GM06990 (cell line): ENCODE results near the gene GNAI2.

Source experiments
- DNase-seq: peaks from one replicate; pipeline ENCODE4 v3.0.0-alpha.2; 2011; ENCODE audit not compliant: insufficient read length; ENCODE audit errors: extremely low read depth
- H3K27me3 ChIP-seq: replicated peaks from 2 replicates; pipeline ENCODE4 v1.6.0; 2011; ENCODE audit warnings: low read length; ENCODE audit not compliant: control insufficient read depth, insufficient read depth
- H3K36me3 ChIP-seq: 2 replicates; pipeline ENCODE4 v1.5.1; 2011; ENCODE audit warnings: low read length; ENCODE audit not compliant: control insufficient read depth, insufficient read depth
- H3K4me3 ChIP-seq: replicated peaks from 2 replicates; pipeline ENCODE4 v1.5.1; 2011; ENCODE audit warnings: low read depth, mild to moderate bottlenecking, control low read depth, low read length
- TF ChIP-seq, protein P1 (sequence below): IDR thresholded peaks from 2 replicates; pipeline ENCODE4 v1.5.1; 2011; ENCODE audit warnings: low read length, control low read depth, mild to moderate bottlenecking, inconsistent platforms; ENCODE audit not compliant: insufficient read depth, poor library complexity, severe bottlenecking

GNAI2 gene

DNA sequence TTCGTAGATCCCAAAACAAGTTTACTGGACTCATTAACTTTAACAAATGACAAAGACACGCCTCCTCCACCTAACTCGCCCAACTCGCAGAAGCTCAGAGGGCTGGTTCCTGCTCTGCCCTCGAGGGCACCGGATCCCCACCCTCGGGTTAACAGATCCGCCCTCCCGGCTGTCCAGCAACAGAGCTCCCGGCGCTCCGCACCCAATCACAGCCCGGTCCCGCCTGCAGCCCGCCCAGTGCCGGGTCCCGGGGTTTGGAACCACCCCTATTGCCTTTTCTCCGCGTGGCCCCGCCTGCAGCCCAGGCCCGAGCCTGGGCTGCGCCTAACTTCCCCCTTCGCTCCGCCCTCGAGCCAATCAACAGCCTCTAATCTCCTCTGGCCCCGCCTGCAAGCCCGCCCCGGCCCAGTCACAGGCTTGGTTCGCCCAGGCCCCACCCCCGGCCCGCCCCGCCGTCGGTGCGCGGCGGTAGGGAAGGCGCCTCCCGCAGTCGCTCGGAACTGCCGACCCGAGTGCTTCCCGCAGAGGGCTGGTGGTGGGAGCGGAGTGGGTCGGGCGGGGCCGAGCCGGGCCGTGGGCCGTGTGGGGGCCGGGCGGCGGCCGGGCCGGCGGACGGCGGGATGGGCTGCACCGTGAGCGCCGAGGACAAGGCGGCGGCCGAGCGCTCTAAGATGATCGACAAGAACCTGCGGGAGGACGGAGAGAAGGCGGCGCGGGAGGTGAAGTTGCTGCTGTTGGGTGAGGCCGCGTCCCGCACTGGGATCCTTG, at the start of gene GNAI2:
GNAI2 (plus strand) TSS at position 489 of the 768 bp plus-strand sequence; CDS start at position 621, 132 bp downstream.
- peak; percentile 99 for DNase-seq
- Histone ChIP-seq H3K27me3 (no peaks in the 10 kb centered on the region), H3K36me3 (no peaks in the 10 kb centered on the region; the same call in 1 of the 2 replicates), H3K4me3 (peak within 1 kb of the TSS; percentile 90)
- TF ChIP-seq, protein P1, sequence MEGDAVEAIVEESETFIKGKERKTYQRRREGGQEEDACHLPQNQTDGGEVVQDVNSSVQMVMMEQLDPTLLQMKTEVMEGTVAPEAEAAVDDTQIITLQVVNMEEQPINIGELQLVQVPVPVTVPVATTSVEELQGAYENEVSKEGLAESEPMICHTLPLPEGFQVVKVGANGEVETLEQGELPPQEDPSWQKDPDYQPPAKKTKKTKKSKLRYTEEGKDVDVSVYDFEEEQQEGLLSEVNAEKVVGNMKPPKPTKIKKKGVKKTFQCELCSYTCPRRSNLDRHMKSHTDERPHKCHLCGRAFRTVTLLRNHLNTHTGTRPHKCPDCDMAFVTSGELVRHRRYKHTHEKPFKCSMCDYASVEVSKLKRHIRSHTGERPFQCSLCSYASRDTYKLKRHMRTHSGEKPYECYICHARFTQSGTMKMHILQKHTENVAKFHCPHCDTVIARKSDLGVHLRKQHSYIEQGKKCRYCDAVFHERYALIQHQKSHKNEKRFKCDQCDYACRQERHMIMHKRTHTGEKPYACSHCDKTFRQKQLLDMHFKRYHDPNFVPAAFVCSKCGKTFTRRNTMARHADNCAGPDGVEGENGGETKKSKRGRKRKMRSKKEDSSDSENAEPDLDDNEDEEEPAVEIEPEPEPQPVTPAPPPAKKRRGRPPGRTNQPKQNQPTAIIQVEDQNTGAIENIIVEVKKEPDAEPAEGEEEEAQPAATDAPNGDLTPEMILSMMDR, result no peak

DNA sequence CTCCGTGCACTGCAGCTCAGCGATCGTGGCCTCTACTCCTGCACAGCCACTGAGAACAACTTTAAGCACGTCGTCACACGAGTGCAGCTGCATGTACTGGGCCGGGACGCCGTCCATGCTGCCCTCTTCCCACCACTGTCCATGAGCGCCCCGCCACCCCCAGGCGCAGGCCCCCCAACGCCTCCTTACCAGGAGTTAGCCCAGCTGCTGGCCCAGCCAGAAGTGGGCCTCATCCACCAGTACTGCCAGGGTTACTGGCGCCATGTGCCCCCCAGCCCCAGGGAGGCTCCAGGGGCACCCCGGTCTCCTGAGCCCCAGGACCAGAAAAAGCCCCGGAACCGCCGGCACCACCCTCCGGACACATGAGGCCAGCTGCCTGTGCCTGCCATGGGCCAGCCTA, 48.3 kb upstream of the GNAI2 start:
- H3K4me3 ChIP-seq, result no peak overlapping the region
- TF ChIP-seq, protein P1, result no peak
- no peak for DNase-seq
- H3K27me3 ChIP-seq, result no peaks in the 10 kb centered on the region; the same call in 1 of the 2 replicates
- no peaks in the 10 kb centered on the region for H3K36me3 ChIP-seq

DNA sequence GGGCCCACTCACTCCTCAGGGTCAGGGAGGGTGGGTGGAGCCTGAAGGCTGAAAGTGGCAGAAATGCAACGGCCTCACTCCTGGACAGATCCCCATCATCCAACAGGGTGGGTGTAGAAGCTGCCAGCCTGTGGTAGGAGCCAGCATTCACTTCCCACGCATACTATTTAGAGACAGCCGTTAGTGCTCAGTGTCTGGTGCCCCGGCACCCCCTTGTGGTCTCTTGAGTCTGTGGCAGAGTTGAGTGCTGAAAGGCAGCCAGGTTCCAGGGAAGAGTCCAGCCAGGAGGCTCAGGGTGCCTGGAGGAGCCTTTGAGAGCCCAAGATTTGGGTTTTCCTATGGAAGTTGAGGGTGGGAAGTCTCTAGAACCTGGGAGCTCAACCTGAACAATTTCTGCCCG, 46.7 kb upstream of the GNAI2 start:
- H3K27me3 ChIP-seq, result no peaks in the 10 kb centered on the region; the same call in 1 of the 2 replicates
- no peak for DNase-seq
- H3K4me3 ChIP-seq, result no peak overlapping the region
- no peaks in the 10 kb centered on the region for H3K36me3 ChIP-seq
- TF ChIP-seq, protein P1, result peak; percentile 71

DNA sequence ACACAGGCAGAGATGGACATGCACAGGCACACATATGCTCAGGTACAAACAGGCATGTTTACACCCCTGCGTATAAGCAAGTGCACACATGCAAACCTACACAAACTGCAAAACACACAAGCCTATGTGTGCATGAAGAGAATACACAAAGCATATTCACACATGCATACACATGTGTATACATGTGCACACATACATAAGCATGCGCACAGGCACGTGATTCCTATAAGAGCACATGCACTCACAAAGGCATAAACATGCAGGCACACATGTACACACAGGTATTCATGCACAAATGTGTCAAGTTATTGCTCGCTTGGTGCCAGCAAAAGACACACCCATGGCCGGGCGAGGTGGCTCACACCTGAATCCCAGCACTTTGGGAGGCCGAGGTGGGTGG, 46.0 kb upstream of the GNAI2 start:
- no peak for DNase-seq

DNA sequence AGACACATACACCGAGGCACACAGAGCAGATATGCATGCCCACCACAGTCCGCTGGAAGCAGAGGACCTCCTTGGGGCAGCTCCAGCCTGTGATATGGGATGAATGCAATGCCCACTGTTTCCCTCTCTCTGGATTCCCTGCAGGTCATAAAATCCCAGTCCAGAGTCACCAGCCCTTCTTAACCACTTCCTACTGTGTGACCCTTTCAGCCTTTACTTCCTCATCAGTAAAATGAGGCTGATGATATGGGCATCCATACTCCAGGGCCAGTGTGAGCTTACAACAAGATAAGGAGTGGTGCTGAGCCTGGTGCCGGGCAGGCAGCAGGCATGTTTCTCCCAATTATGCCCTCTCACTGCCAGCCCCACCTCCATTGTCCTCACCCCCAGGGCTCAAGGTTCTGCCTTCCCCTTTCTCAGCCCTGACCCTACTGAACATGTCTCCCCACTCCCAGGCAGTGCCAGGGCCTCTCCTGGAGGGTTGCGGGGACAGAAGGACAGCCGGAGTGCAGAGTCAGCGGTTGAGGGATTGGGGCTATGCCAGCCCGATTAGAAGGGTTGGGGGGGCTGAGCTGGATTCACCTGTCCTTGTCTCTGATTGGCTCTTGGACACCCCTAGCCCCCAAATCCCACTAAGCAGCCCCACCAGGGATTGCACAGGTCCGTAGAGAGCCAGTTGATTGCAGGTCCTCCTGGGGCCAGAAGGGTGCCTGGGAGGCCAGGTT, 44.9 kb upstream of the GNAI2 start, which contains the start of gene GNAT1:
GNAT1 (plus strand) TSS at position 675 of the 725 bp plus-strand sequence. CDS start 116 bp downstream, outside the sequence.
- TF ChIP-seq, protein P1, result no peak
- Histone ChIP-seq H3K27me3 (no peaks in the 10 kb centered on the region; the same call in 1 of the 2 replicates), H3K36me3 (no peaks in the 10 kb centered on the region), H3K4me3 (no peak within 1 kb of the TSS)
- no peak for DNase-seq

More for the DNA sequence above, 46.0 kb upstream of the GNAI2 start:
- Histone ChIP-seq H3K27me3 (no peaks in the 10 kb centered on the region; the same call in 1 of the 2 replicates), H3K36me3 (no peaks in the 10 kb centered on the region), H3K4me3 (no peak overlapping the region)
- TF ChIP-seq, protein P1, result no peak
